Germinal center (tissue), 1 donor: ENCODE measurements around the gene CHN2.
A peak's percentile ranks its signal among the peaks of the same experiment; 100 is the strongest.

Experiments used
- DNase-seq: peaks from one replicate; pipeline ENCODE4 v3.0.0; 2012; ENCODE audit warnings: mixed read lengths, low spot score

CHN2 gene

DNA sequence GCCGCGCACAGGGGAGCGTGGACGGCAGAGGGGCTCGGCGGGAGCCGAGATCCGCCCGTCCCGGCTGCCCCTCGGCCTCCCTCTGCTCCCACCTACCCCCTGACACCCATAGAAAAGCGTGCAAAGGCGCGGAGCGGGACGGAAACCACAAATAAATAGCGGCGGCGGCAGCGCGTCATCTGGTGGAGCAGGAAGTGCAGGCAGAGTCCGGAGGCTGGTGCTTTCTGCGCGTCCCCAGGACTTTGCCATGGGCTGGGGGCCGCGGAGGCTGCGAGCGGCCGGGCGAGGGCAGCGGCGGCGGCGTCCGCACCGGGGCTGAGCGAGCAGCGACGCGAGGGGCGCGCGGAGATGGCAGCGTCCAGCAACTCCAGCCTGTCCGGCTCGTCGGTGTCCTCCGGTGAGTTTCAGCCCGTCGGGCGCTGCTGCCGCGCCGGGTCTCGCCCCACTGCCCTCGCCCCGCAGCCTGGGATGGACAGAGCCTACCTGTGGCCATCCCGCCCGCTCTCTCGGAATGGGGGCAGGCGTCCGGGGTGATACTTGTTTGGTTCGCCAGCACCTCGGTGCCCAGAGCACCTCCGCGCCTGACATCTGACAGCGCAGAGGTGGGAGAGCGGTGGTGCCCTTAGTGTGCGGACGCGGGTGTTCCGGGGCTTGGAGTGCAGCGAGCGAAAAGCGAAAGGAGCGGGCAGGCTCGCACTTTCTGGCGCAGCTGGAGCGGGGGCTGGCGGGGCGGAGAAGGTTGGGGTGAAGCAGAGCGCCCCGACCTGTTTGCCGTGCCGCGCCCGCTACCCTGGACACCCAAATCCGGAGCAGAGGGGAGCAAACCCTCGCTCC is at the start of gene CHN2:
Gene CHN2, plus strand, starts transcription at position 182 of the 834 bp plus-strand sequence.
- peak; percentile 63 for DNase-seq

DNA sequence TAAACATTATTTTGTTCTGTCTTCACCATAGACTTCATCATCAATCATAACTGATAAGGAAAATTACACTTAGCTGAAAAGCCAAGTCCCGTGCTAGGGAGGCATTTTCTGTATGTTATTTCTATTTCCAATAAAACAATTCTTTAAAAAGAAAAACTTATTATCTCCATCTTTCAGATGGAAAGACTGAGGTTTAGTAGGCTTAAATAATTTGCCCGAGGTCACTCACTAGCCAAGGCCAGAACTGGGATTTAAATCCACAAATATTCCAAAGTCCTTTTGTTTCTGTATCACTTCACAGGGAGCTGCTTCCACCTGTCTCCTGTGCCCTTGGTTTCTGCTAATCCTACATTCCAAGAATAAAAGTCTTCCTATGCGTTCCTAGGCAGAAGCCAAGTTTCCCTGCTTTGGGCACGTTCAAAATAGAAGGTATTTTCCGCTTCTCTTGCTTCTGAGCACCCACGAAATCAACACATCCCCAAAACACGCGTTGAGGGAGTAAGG is 49.0 kb upstream of the CHN2 start:
- no peak for DNase-seq

DNA sequence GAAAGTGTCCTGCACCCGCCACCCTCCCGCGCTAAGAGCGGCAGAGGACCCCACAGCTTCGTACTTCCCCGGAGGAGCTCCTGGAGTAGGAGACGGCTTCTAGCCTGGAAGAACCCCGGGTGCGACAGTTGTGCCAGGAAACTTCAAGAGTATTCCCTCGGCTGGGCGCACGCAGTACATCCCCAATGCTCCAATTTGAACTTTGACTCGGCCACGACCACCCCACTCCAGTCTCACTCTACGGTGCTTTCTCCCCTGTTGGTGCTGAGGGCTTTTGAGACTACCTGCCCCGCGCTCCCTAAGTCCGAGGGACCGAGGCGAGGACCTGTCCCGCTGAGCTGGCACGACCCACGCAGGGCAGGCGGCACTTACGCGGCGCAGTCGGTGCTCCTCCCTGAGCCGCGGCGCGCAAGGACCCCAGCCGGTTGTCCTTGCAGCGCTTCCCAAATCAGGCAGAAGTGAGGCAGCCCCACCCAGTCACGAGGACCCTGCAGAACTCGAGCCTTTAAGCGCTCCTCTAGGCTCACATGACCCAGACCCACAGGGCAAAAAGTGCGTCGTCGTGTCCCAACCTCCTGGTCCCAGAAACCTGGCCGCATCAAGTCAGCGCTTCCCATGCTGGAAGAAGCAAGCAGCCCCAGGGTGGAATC is 48.4 kb upstream of the CHN2 start, which contains the start of gene CPVL:
Gene CPVL, minus strand, starts transcription at position 481 of the 650 bp plus-strand sequence. CDS start 25,476 bp downstream, outside the sequence.
- no peak for DNase-seq

DNA sequence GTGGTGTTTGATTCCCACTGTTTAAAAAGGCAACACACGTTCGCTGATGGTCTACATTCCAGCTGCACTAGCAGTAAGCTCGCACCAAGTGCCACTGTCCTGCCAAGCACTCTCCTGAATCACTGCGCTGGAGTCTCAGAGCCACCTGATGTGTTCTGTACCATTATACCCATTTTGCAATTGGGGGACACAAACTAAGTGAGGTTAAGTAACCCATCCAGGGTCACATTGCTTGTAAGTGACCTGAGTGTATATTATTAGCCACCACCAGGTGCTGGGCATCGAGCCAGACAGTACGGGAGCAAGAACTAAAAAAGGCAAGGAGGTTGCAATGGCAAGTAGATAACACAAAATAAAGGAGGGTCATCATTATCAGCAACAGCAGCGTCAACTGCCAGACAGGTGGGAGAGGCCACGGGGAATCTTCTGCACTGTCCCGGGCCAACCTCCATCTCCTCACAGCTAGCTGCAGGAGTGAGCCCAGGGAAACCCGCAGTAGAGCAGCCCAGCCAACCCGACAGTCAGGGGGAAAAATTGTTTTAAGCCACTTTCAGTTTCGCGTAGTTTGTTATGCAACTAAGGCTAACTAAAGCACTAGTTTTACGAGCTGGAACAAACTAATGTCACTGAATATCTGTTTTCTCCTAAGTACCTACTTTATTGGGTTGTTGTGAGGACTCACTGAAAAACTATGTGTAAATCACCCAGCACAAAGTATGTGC is 47.5 kb upstream of the CHN2 start:
- DNase-seq, result no peak

GRCh38 chr7:29147821-29148220 is 46.8 kb upstream of the CHN2 start:
- no peak for DNase-seq

GRCh38 chr7:29149036-29149435 is 45.5 kb upstream of the CHN2 start:
- DNase-seq, result no peak

DNA sequence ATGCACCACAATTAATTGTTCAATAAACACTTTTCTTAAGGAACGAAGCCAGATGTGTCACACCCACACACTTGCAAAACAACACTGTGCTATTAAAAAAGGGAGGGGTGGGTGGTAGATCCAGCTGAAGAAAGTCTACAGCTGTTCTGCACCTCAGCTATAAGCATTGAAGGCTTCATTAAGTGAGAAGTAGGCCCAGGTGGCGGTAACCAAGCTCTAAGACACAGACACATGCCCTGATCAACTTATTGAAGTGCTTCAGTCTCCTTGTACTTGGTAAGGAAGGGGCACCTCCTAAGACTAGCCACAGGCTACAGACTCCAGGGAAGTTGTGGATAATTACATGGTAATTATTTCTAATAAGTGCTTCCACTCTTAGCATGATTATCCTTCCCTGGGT is 43.7 kb upstream of the CHN2 start:
- DNase-seq, result no peak

DNA sequence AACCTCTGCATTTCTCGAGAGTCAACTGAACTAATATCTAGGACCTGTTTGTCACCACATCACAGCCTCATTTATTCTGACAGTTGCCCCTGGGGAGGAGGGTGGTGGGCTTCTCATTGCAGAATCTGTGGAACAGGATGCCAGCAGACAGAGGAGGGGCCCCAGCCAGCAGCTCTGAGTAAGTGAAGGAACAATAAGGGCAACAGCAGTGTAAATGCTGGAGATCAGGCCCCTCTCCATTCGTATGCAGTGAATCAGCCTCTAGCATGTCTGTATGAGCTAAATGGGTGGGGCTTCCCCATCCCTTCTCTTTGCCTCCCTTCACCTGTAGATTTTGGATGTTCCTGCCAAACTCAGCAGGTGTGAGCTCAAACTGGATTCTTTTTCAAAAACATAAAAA is 40.5 kb upstream of the CHN2 start:
- no peak for DNase-seq

DNA sequence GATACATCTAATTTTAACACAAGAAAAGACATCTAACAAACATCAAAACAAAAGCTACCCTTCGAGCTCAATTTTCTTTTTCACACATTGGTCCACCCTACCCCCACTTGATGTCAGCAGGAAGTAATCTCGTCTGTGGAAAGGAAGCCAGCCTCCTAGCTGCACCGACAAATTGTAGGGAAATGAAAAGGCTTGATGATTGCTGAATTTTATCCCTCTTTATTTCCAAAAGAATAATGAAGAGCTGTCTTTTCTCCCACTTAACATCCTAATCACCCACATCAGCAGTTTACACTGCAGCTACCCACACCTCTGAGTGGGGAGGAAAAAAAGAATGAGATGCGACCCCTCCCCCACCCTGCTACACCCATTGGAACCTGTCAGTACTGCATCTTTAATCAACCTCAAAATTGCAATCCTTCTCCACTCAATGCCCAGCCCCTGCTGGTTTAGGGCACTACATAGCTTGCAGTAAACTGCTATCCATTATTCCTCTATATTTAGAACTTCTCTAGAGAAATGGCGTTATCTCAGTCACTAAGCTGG is 37.6 kb upstream of the CHN2 start:
- DNase-seq, result no peak

DNA sequence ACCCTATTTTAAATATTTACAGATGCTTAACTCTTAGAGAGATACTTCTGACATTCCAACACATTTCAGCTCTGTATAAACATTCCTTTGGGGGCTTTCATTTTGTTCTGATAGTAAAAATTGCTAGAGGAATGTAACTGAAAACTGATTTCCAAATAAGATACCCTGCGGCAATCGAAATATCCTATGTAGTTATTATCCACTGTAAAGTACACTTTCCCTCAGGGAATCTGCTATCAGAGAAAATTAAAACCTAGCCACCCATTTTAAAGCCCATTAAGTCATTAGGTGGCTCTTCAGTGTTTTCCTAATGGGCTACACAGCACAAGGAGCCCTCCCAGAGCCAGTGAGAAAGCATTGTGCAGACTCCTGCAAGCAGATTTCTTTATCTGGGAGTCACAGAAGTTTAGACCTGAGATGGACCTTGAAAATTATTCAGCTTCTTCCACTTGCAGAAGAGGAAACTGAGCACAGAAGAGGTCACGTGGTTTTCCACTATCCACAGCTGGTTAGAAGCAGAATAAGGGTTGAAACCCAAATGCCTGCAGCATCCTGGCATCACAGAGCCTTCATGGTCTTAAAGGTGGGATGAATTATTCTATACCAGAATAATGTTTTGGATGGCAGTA is 35.7 kb upstream of the CHN2 start:
- no peak for DNase-seq

DNA sequence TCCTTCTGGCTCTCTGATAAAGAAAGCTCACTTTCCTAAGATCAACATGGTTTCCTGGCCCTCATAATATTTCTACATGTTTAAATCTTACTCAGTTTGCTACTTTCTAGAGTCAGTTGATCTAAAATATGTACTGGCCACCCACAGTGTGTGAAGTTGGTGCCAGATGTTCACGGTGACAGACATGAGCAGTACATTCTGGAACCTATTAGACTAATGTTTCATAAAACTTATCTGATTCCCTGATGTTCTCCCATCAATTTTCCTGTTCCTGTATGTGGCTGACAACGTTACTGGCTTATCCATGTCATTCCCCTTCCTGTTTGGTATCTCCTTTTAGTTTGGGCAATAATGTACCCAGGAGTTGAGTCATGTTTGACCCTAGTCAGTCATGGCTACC is 34.5 kb upstream of the CHN2 start:
- no peak for DNase-seq

- no peak for DNase-seq
Observed at GRCh38 chr7:29161231-29161630, 33.3 kb upstream of the CHN2 start.

GRCh38 chr7:29162577-29162976 is 32.0 kb upstream of the CHN2 start:
- DNase-seq, result no peak

- no peak for DNase-seq
Observed at GRCh38 chr7:29163854-29164253, 30.7 kb upstream of the CHN2 start.

GRCh38 chr7:29167721-29168120 is 26.9 kb upstream of the CHN2 start:
- no peak for DNase-seq

DNA sequence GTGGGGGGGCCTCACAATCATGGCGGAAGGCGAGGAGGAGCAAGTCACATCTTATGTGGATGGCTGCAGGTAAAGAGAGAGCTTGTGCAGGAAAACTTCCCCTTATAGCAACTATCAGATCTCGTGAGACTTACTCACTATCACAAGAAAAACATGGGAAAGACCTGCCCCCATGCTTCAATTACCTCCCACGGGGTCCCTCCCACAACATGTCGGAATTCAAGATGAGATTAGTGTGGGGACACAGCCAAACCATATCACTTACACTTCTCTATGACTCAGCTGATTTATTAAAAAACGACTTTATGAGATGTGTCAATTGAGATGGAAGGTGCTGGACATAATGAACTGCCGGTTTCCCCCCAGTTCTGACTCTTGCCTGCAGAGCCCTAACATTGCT is 23.8 kb upstream of the CHN2 start:
- no peak for DNase-seq

DNA sequence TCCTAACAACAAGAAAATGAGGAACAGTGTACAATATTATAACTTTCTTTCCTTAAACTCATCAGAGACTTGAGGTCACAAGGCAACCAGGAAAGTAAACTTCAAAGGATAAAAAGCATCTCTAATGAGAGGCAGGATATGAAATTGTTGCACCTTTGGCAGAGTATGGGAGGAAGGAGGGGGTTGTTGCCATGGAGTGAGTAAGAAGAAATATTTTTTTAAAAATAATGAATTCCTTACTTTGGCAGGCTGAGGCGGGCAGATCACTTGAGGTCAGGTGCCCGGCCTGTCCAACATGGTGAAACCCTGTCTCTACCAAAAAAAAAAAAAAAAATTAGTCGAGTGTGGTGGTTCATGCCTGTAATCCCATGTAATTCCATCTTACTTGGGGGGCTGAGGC is 21.1 kb upstream of the CHN2 start:
- no peak for DNase-seq

DNA sequence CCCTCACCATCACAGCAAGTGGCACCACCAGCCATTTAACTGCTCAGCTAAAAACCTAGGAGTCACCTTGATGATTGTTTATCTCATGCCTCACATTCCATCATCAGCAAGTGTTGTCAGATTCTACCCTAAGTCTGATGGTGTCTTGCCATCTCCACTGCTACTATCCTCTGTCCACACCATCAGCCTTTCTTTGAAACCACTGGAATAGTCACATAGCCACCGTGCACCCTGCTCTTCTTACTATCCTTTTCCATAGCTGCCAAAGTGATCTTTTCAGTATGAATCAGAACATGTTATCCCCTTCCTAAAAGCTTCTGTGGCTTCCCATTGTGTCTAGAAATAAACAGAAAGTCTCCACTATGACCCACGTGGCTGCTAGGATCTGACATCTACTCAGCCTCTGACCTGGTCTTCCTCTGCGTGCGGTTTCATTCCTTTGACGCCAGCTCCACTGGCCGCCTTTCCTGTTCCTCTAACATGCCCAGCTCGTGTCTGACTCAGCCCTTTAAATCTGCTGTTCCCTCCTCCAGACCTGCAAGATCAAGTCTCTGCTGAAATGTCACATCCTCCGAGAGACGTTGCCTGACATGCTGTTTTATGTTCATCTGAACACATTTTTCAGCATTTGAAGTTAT is 16.5 kb upstream of the CHN2 start:
- DNase-seq, result no peak

DNA sequence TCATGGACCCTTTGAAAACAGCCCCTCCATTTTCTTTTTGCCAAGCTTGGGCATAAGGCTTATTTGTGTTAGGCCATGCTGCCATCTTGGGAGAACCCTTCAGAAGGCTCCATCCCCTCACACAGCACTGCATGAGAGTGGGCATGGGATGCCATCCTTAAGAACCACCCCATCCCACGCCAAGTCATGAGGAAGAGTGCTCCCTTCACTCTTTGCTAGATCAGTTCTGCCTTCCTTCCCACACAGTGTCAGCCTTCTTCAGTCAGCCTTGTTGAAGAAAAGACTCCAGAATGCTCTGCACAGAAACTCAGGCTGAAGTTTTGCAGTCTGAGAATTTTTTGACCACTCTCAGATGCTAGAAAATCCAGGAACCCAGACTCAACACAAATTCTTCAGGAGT is 15.5 kb upstream of the CHN2 start:
- DNase-seq, result no peak

DNA sequence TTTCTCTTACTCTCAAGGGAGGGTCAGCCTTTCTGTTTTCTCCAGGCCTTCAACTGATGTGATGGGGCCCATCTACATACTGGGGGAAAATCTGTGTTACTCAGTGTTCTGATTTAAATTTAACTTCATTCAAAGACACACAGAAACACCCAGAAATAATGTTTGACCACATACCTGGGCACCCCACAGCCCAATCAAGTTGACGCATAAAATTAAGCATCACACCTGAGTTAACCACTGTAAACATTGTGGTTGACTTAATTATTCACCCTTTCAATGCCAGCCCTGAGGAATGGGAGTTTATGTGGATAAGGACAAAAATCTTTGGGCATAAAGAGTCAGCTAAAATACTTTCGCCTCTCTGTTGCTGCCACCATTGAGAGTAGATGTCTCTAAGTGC is 10.0 kb upstream of the CHN2 start:
- DNase-seq, result no peak

GRCh38 chr7:29185613-29186012 is 9.0 kb upstream of the CHN2 start:
- no peak for DNase-seq
